A549 (cell line): ENCODE measurements around the gene DARS1. TPM values are rescaled to one million over a fixed set of nuclear protein-coding genes. Genes with fewer than 3 reads are reported as not detected.
"Not testable (repeated sequence)": the region's sequence is repeated elsewhere in the genome, so short reads cannot be mapped to it uniquely, and the experiment has no call there.

ENCODE experiments used
- ATAC-seq, 2 experiments: fragments of 200-7000 bp in 1 of 2; fragments of >200 bp in 1 of 2; cut with Nextera tagmentation in 1 of 2; cut with Tn5 transposase in 1 of 2; 3 replicates each; pipeline versions ENCODE4 v1.8.0 to v1.9.1; 2018 to 2020; ENCODE audit warnings: mild to moderate bottlenecking in 1 of 2, moderate library complexity in 1 of 2
- CTCF ChIA-PET: fragments of 300-600 bp; sonication (Branson Sonifier 250); formaldehyde crosslinking; extraction: SDS; loops from one replicate; lab custom pipeline; 2021; ENCODE audit warnings: antibody characterized with exemption, inconsistent platforms; lab: Yijun Ruan, JAX
- POLR2A ChIA-PET: fragments of 350-600 bp; formaldehyde crosslinking; extraction: SDS; loops from one replicate; lab custom pipeline; 2021; ENCODE audit warnings: antibody characterized with exemption, inconsistent platforms; lab: Yijun Ruan, JAX
- DNase-seq, 2 experiments: peaks; one replicate each; pipeline versions ENCODE4 v3.0.0 to v3.0.0-alpha.2; 2011 to 2016; ENCODE audit warnings: low read depth in 1 of 2, low spot score in 1 of 2
- FAIRE-seq: peaks from 2 replicates; lab custom pipeline; 2011; peaks lifted over from hg19 to GRCh38; lab: Jason Lieb, UNC
- H3K27ac ChIP-seq, 2 experiments: fragments of >200 bp; sonication (Bioruptor Twin); formaldehyde crosslinking; 3 replicates each; pipeline ENCODE4 v1.5.1; 2016 to 2017
- H3K4me1 ChIP-seq: fragments of >200 bp; sonication (Bioruptor Twin); formaldehyde crosslinking; 3 replicates; pipeline ENCODE4 v1.6.1; 2016
- H3K4me2 ChIP-seq: fragments of >200 bp; sonication (Bioruptor Twin); formaldehyde crosslinking; 3 replicates; pipeline ENCODE4 v1.6.1; 2016
- H3K4me3 ChIP-seq: fragments of >200 bp; sonication (Bioruptor Twin); formaldehyde crosslinking; 3 replicates; pipeline ENCODE4 v1.5.1; 2016
- H3K9me3 ChIP-seq: fragments of >200 bp; sonication (Bioruptor Twin); formaldehyde crosslinking; 3 replicates; pipeline ENCODE4 v1.6.1; 2016
- CEBPB ChIP-seq, 2 experiments: fragments of >200 bp in 1 of 2; sonication (Bioruptor Twin) in 1 of 2; formaldehyde crosslinking in 1 of 2; IDR thresholded peaks; 2 replicates each; pipeline ENCODE4 v1.6.1; 2012 to 2016
- EHMT2 ChIP-seq: fragments of 200-600 bp; sonication (generic); IDR thresholded peaks from 2 replicates; pipeline ENCODE4 v1.6.1; 2016; ENCODE audit warnings: antibody characterized with exemption, low read depth, mild to moderate bottlenecking, moderate library complexity
- EP300 ChIP-seq, 2 experiments: fragments of >200 bp; sonication (Bioruptor Twin); formaldehyde crosslinking; IDR thresholded peaks; 2 replicates in 1 of 2; 3 replicates in 1 of 2; pipeline ENCODE4 v1.6.1; 2016 to 2017
- FOSL2 ChIP-seq, 2 experiments: fragments of 450-650 bp in 1 of 2; fragments of >200 bp in 1 of 2; sonication (Bioruptor Twin) in 1 of 2; formaldehyde crosslinking; IDR thresholded peaks; 2 replicates each; pipeline versions ENCODE4 v1.5.0 to v1.6.1; 2016 to 2020; ENCODE audit warnings: mild to moderate bottlenecking in 1 of 2, moderate library complexity in 1 of 2
- HEYL ChIP-seq: fragments of 250-450 bp; sonication (Bioruptor Pico); IDR thresholded peaks from 2 replicates; pipeline ENCODE4 v1.8.0; 2021; ENCODE audit warnings: mild to moderate bottlenecking, moderate library complexity
- HOXB13 ChIP-seq: fragments of 250-450 bp; sonication (Bioruptor Pico); IDR thresholded peaks from 2 replicates; pipeline ENCODE4 v1.5.0; 2020; ENCODE audit warnings: low read depth, mild to moderate bottlenecking, moderate library complexity
- JUN ChIP-seq, 2 experiments: fragments of >200 bp; sonication (Bioruptor Twin); formaldehyde crosslinking; IDR thresholded peaks; 2 replicates in 1 of 2; 3 replicates in 1 of 2; pipeline ENCODE4 v1.6.1; 2016 to 2017
- JUNB ChIP-seq: fragments of >200 bp; sonication (Bioruptor Twin); formaldehyde crosslinking; IDR thresholded peaks from 2 replicates; pipeline ENCODE4 v1.6.1; 2016
- MAZ ChIP-seq: fragments of 150-350 bp; IDR thresholded peaks from 2 replicates; pipeline ENCODE4 v1.6.1; 2014; ENCODE audit warnings: antibody characterized with exemption, low read depth, low read length, borderline replicate concordance
- NFE2L2 ChIP-seq: fragments of 150-350 bp; conservative IDR thresholded peaks from 2 replicates; pipeline ENCODE4 v1.6.1; 2014; ENCODE audit warnings: low read length
- POLR2AphosphoS2 ChIP-seq: conservative IDR thresholded peaks from 2 replicates; pipeline ENCODE4 v1.6.1; 2012; ENCODE audit warnings: low read length, improper control_type of control experiment, inconsistent platforms
- RNF2 ChIP-seq: fragments of 200-600 bp; sonication (generic); IDR thresholded peaks from 2 replicates; pipeline ENCODE4 v1.6.1; 2016; ENCODE audit warnings: low read depth, mild to moderate bottlenecking, antibody characterized with exemption, moderate library complexity, borderline replicate concordance
- TP53 ChIP-seq: fragments of 250-450 bp; sonication (Bioruptor Pico); IDR thresholded peaks from 2 replicates; pipeline ENCODE4 v1.5.0; 2021; ENCODE audit warnings: mild to moderate bottlenecking, moderate library complexity
- WGBS: methylation state at CpG from one replicate; pipeline ENCODE4 v1.1.6; 2017; ENCODE audit errors: missing lambda C conversion rate; 5-methylcytosine and 5-hydroxymethylcytosine counted together
- polyA plus RNA-seq, 4 experiments: library from polyadenylated mRNA; depleted of rRNA in 3 of 4; stranded (reverse); fragments of >200 nt; fragmentation: RNase III in 1 of 4; extraction: RNeasy Plus Mini Kit Qiagen cat#74134 plus additional on column Dnase treatment in 1 of 4; gene quantifications; 2 replicates in 3 of 4; 3 replicates in 1 of 4; pipeline ENCODE4 v1.2.3, GENCODE V29; 2011 to 2017
- TF ChIP-seq, protein P1 (sequence below): fragments of 200-600 bp; sonication (generic); IDR thresholded peaks from 2 replicates; pipeline ENCODE4 v1.6.1; 2016; ENCODE audit warnings: antibody characterized with exemption, mild to moderate bottlenecking, moderate library complexity
- TF ChIP-seq, protein P2 (sequence below): fragments of 250-450 bp; sonication (Bioruptor Pico); IDR thresholded peaks from 2 replicates; pipeline ENCODE4 v1.5.0; 2021; ENCODE audit warnings: mild to moderate bottlenecking, moderate library complexity, borderline replicate concordance
- TF ChIP-seq, protein P3 (sequence below): IDR thresholded peaks from 2 replicates; pipeline ENCODE4 v1.6.1; 2012
- TF ChIP-seq, protein P4 (sequence below): fragments of 250-450 bp; sonication (Bioruptor Pico); IDR thresholded peaks from 2 replicates; pipeline ENCODE4 v1.5.0; 2020; ENCODE audit warnings: low read depth, mild to moderate bottlenecking, moderate library complexity
- TF ChIP-seq, protein P5 (sequence below): IDR thresholded peaks from 2 replicates; pipeline ENCODE4 v1.6.1; 2012; ENCODE audit warnings: low read depth, borderline replicate concordance

The DARS1 gene
- polyA plus RNA-seq, 2 of the 4 experiments (the other 2 are of a cell fraction), result 83.8 to 130 TPM

DNA sequence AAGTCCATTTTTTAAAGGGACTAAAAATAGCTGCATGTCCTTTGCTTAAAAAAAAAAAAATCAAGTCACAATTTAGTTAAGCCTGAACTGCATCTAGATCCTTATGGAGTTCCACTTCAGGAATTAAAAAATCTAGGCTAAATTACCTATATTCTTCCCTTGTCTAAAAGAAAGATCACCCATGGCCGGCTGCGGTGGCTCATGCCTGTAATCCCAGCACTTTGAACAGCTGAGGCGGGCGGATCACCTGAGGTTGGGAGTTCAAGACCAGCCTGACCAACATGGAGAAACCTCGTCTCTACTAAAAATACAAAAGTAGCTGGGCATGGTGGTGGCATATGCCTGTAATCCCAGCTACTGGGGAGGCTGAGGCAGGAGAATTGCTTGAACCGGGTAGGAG lies 26.5 kb downstream of the DARS1 start:
- not testable (repeated sequence) for FAIRE-seq, ATAC-seq, H3K4me3 ChIP-seq

DNA sequence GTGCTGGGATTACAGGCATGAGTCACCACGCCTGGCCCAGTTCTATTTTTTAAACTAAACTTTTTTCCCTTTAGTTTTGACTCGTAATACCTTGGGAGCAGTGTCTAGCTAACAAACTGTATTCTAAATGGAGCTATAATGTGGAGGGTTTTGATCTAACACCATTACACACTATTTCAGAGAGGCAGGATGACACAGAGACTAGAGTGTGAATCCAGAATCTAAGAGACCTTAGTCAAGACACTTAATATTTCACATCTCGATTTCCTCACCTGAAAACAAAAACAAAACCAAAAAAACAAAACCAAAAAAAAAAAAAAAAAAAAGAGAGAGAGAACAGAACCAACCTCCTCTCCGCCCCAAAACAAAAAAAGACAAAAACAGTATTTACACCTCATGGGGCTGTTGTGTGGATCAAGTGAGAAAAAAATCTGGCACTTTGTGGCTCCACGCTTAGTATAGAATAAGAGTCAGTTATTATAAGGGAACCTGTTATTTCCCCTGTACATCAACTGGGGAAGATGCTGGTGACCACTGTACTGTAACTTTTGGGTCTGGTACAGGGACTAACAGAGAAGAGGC lies 31.3 kb downstream of the DARS1 start:
- TF ChIP-seq EHMT2, result no peak
- no peak for TF ChIP-seq JUNB
- no peak for TF ChIP-seq TP53
- no peak overlapping the region for H3K27ac ChIP-seq
- POLR2A ChIA-PET, result interaction anchor here (0.6 kb wide), 1 partner anchor 21 kb away, joined by 4 read pairs; no protein-coding TSS in a partner anchor
- H3K4me1 ChIP-seq, result peaks cover 13% of the 10 kb centered on the region
- no peak for FAIRE-seq
- no peak overlapping the region for H3K4me3 ChIP-seq
- no peak for DNase-seq
- H3K4me2 ChIP-seq, result no peak overlapping the region
- ATAC-seq, result no peak
- no peaks in the 10 kb centered on the region for H3K9me3 ChIP-seq
- WGBS, result 87% methylated on average over 5 of the region's 5 CpGs
- CTCF ChIA-PET, result no interaction called here

More for the DNA sequence above, 26.5 kb downstream of the DARS1 start:
- H3K9me3 ChIP-seq, H3K4me2 ChIP-seq, H3K4me1 ChIP-seq, H3K27ac ChIP-seq, DNase-seq, POLR2A ChIA-PET: not testable (repeated sequence)
- CTCF ChIA-PET, result interaction anchor here (0.6 to 0.8 kb wide), 2 partner anchors 59 to 292 kb away, joined by 3 to 5 read pairs; no protein-coding TSS in a partner anchor
- WGBS, result 91% methylated on average over 6 of the region's 6 CpGs

DNA sequence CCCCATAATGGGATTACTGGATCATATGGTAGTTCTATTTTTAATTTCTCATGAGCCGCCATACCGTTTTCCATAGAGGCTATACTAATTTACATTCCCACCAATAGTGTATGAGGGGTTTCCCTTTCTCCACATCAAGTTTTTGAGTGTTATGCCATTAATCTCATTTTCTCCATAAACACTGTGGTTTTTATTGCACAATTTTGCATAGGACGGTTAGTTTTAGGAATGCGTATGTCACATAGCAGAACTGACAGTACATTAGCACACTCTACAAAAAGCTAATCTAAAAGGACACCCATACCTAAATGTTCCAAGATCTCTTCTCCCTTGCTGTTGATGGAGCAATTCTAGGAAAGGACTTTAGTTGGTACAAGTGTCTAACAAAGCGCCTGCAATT lies 32.5 kb downstream of the DARS1 start:
- TF ChIP-seq, protein P1, sequence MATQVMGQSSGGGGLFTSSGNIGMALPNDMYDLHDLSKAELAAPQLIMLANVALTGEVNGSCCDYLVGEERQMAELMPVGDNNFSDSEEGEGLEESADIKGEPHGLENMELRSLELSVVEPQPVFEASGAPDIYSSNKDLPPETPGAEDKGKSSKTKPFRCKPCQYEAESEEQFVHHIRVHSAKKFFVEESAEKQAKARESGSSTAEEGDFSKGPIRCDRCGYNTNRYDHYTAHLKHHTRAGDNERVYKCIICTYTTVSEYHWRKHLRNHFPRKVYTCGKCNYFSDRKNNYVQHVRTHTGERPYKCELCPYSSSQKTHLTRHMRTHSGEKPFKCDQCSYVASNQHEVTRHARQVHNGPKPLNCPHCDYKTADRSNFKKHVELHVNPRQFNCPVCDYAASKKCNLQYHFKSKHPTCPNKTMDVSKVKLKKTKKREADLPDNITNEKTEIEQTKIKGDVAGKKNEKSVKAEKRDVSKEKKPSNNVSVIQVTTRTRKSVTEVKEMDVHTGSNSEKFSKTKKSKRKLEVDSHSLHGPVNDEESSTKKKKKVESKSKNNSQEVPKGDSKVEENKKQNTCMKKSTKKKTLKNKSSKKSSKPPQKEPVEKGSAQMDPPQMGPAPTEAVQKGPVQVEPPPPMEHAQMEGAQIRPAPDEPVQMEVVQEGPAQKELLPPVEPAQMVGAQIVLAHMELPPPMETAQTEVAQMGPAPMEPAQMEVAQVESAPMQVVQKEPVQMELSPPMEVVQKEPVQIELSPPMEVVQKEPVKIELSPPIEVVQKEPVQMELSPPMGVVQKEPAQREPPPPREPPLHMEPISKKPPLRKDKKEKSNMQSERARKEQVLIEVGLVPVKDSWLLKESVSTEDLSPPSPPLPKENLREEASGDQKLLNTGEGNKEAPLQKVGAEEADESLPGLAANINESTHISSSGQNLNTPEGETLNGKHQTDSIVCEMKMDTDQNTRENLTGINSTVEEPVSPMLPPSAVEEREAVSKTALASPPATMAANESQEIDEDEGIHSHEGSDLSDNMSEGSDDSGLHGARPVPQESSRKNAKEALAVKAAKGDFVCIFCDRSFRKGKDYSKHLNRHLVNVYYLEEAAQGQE, result no peak
- no peak for TF ChIP-seq RNF2
- no peak for TF ChIP-seq JUN (IDR thresholded peaks at IDR 0.05)
- TF ChIP-seq, protein P2, sequence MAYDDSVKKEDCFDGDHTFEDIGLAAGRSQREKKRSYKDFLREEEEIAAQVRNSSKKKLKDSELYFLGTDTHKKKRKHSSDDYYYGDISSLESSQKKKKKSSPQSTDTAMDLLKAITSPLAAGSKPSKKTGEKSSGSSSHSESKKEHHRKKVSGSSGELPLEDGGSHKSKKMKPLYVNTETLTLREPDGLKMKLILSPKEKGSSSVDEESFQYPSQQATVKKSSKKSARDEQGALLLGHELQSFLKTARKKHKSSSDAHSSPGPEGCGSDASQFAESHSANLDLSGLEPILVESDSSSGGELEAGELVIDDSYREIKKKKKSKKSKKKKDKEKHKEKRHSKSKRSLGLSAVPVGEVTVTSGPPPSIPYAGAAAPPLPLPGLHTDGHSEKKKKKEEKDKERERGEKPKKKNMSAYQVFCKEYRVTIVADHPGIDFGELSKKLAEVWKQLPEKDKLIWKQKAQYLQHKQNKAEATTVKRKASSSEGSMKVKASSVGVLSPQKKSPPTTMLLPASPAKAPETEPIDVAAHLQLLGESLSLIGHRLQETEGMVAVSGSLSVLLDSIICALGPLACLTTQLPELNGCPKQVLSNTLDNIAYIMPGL (CRISPR knock-in tag), result no peak
- TF ChIP-seq, protein P3, sequence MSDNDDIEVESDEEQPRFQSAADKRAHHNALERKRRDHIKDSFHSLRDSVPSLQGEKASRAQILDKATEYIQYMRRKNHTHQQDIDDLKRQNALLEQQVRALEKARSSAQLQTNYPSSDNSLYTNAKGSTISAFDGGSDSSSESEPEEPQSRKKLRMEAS, result no peak
- no peak for TF ChIP-seq CEBPB (IDR thresholded peaks at IDR 0.05)
- Histone ChIP-seq H3K4me2 (no peak overlapping the region), H3K4me3 (no peak overlapping the region), H3K4me1 (peaks cover 23% of the 10 kb centered on the region), H3K9me3 (no peaks in the 10 kb centered on the region), H3K27ac (no peak overlapping the region)
- CTCF ChIA-PET, result no interaction called here
- 96% methylated on average over 5 of the region's 5 CpGs for WGBS
- FAIRE-seq (no peak), ATAC-seq (no peak), DNase-seq (no peak)
- POLR2A ChIA-PET, result no interaction called here

DNA sequence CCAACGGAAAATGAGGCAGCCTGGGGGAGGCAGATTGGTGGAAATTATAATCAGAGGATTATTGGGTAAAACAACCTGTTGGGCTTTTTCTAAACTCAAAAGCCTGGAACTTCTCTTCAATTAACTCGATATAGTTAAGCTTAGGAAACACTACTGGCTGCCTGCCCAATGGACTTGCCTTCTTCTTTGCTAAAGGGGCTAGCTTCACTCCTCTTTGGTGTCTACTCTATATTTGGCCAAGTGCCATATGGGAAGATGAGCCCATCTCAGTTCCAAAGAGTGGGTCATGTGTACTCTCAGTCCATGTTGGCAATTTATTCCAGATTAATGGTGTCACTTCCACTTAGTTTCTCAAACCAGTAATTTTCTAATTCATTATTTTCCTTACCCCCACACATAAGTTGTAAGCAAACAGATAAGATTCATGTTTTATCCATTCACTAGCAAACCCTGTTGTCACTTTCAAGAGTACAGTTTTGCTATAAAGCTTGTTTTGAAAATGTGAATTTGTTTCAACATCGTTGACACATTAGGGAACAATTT lies 34.3 kb downstream of the DARS1 start:
- CTCF ChIA-PET, result interaction anchor here (0.8 kb wide), 1 partner anchor 426 kb away, joined by 4 read pairs; no protein-coding TSS in a partner anchor
- Histone ChIP-seq H3K4me3 (no peak overlapping the region), H3K4me2 (no peak overlapping the region), H3K9me3 (no peaks in the 10 kb centered on the region), H3K27ac (no peak overlapping the region), H3K4me1 (peaks cover 27% of the 10 kb centered on the region)
- POLR2A ChIA-PET, result no interaction called here
- WGBS, result 77% methylated on average over 3 of the region's 3 CpGs
- no peak for ATAC-seq
- no peak for DNase-seq
- FAIRE-seq, result no peak
- TF ChIP-seq HEYL (CRISPR knock-in tag) (no peak), FOSL2 (IDR thresholded peaks at IDR 0.05) (no peak), FOSL2 (CRISPR knock-in tag; IDR thresholded peaks at IDR 0.05) (no peak), HOXB13 (CRISPR knock-in tag) (no peak), POLR2AphosphoS2 (no peak), MAZ (no peak), NFE2L2 (no peak), EHMT2 (no peak), CEBPB (IDR thresholded peaks at IDR 0.05) (no peak), EP300 (IDR thresholded peaks at IDR 0.05) (no peak)
- TF ChIP-seq, protein P4, sequence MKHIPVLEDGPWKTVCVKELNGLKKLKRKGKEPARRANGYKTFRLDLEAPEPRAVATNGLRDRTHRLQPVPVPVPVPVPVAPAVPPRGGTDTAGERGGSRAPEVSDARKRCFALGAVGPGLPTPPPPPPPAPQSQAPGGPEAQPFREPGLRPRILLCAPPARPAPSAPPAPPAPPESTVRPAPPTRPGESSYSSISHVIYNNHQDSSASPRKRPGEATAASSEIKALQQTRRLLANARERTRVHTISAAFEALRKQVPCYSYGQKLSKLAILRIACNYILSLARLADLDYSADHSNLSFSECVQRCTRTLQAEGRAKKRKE, result no peak
- TF ChIP-seq, protein P5, sequence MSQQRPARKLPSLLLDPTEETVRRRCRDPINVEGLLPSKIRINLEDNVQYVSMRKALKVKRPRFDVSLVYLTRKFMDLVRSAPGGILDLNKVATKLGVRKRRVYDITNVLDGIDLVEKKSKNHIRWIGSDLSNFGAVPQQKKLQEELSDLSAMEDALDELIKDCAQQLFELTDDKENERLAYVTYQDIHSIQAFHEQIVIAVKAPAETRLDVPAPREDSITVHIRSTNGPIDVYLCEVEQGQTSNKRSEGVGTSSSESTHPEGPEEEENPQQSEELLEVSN, result no peak
- TF ChIP-seq, protein P2 (CRISPR knock-in tag), result no peak
